ENCODE results near the gene LENEP.

- peak in 2 of 3 experiments; percentile 52; a peak in 4 of 6 replicates for TF ChIP-seq CTCF (IDR thresholded peaks at IDR 0.05 in 2 of 3, conservative IDR thresholded peaks at IDR 0.05 in 1 of 3; ENCODE audit: borderline replicate concordance in 1 of 3, insufficient read depth in 1 of 3, low read depth in 2 of 3, low read length in 2 of 3)
- no peak for TF ChIP-seq EZH2 (IDR thresholded peaks at IDR 0.05)
- TF ChIP-seq SP1 (IDR thresholded peaks at IDR 0.05; ENCODE audit: low read depth) = no peak
Measured at GRCh38 chr1:155001675-155002463, 8.5 kb downstream of the LENEP start.

Measured in HCT116 (cell line).